Measurements from ENCODE around the gene UCK1. TPM values are rescaled to one million over a fixed set of nuclear protein-coding genes. Genes with fewer than 3 reads are reported as not detected.

The UCK1 gene
- polyA plus RNA-seq, 3 donors, result 15.9 to 19.9 (median 16.3) TPM

DNA sequence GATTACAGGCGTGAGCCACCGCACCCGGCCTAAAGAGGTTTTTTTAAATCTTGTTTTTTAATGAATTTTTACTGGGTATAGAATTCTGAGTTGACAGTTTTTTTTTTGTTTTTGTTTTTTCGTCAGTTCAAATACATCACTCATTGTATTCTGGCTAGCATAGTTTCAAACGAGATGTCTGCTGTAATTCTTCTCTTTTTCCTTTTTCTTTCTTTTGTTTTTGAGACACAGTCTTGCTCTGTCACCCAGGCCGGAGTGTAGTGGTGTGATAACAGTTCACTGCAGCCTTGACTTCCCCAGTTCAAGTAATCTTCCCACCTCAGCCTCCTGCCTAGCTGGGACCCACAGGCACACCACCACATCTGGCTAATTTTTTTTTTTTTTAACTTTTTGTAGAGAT is 12.1 kb upstream of the UCK1 start:
- no peak overlapping the region for H3K4me3 ChIP-seq (replicated peaks in 1 of 3; ENCODE audit: low read depth in 2 of 3, low read length in 3 of 3)
- H3K36me3 ChIP-seq (replicated peaks in 1 of 2; ENCODE audit: control insufficient read depth in 1 of 2, insufficient read depth in 2 of 2, low read length in 2 of 2), result no peaks in the 10 kb centered on the region
- H3K4me1 ChIP-seq (ENCODE audit: control insufficient read depth in 1 of 2, insufficient read depth in 2 of 2, low read length in 2 of 2), result no peaks in the 10 kb centered on the region
- H3K27ac ChIP-seq (ENCODE audit: low read depth in 1 of 2, low read length in 2 of 2), result no peak overlapping the region
- H3K27me3 ChIP-seq (ENCODE audit: control insufficient read depth in 2 of 2, insufficient read depth in 2 of 2, low read length in 2 of 2), result peaks cover 27 to 51% of the 10 kb centered on the region in 2 donors
- no peak for DNase-seq
- H4K20me1 ChIP-seq (ENCODE audit: insufficient read depth, low read length), result no peaks in the 10 kb centered on the region
- H2AFZ ChIP-seq (ENCODE audit: insufficient read depth, low read depth, low read length, poor library complexity, severe bottlenecking), result no peak overlapping the region
- no peak overlapping the region for H3K9ac ChIP-seq (ENCODE audit: insufficient read depth, low read length, poor library complexity, severe bottlenecking)
- H3K36me3 Mint-ChIP-seq, result peaks cover 10 to 16% of the 10 kb centered on the region in 2 donors
- H3K9me3 Mint-ChIP-seq, result peaks cover 13 to 55% (median 44%) of the 10 kb centered on the region in 7 donors
- no peaks in the 10 kb centered on the region for H3K79me2 ChIP-seq (ENCODE audit: insufficient read depth, low read length)
- H3K27me3 Mint-ChIP-seq (ENCODE audit: low read depth in 3 of 3), result peaks cover 52 to 59% (median 54%) of the 10 kb centered on the region in 3 donors
- intact Hi-C loops (cut with micrococcal nuclease), result no loop called here
- peak overlapping the region in 1 of 2 donors; percentile 46 for H3K4me3 Mint-ChIP-seq
- H3K9me3 ChIP-seq (replicated peaks in 1 of 2; ENCODE audit: control insufficient read depth in 1 of 2, insufficient read depth in 1 of 2, low read length in 2 of 2), result peaks cover 39 to 45% of the 10 kb centered on the region in 2 donors
- H3K27ac Mint-ChIP-seq, result no peak overlapping the region
- H3K4me1 Mint-ChIP-seq, result peaks cover 6% of the 10 kb centered on the region
- no CpG with 5 or more reads among the region's 6 CpGs for WGBS (ENCODE audit: insufficient coverage)
- H3K4me2 ChIP-seq (replicated peaks; ENCODE audit: extremely low read depth, low read length, poor library complexity, severe bottlenecking), result no peak overlapping the region
- TF ChIP-seq, protein P1, sequence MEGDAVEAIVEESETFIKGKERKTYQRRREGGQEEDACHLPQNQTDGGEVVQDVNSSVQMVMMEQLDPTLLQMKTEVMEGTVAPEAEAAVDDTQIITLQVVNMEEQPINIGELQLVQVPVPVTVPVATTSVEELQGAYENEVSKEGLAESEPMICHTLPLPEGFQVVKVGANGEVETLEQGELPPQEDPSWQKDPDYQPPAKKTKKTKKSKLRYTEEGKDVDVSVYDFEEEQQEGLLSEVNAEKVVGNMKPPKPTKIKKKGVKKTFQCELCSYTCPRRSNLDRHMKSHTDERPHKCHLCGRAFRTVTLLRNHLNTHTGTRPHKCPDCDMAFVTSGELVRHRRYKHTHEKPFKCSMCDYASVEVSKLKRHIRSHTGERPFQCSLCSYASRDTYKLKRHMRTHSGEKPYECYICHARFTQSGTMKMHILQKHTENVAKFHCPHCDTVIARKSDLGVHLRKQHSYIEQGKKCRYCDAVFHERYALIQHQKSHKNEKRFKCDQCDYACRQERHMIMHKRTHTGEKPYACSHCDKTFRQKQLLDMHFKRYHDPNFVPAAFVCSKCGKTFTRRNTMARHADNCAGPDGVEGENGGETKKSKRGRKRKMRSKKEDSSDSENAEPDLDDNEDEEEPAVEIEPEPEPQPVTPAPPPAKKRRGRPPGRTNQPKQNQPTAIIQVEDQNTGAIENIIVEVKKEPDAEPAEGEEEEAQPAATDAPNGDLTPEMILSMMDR (IDR thresholded peaks at IDR 0.05), result no peak

DNA sequence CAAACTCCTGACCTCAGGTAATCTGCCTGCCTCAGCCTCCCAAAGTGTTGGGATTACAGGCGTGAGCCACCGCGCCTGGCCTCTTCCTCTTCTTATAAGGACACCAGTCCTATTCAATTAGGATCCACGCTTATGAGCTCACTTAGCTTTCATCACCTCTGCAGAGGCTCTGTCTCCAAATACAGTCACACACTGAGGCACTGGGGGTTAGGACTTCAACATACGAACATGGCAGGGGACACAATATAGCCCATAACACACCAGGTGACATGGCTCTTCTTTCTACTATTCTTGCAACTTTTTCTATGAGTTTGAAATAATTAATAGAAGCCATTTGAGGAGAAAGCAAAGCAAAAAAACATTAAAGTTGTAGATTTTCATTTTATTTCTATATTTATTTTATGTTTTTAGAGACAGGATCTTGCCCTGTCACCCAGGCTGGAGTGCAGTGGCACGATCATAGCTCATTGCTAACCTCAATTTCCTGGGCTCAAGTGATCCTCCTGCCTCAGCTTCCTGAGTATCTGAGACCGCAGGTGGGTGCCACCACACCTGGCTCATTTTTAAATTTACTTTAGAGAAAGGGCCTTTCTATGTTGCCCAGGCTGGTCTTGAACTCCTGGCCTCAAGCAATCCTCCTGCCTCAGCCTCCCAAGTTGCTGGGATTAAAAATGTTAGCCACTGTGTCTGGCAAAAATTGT is 8.3 kb upstream of the UCK1 start:
- WGBS (ENCODE audit: insufficient coverage), result 97% methylated on average over 5 of the region's 7 CpGs
- H3K36me3 Mint-ChIP-seq, result peaks cover 7 to 10% of the 10 kb centered on the region in 2 donors
- Histone ChIP-seq H3K4me3 (replicated peaks in 1 of 3; ENCODE audit: low read depth in 2 of 3, low read length in 3 of 3) (no peak overlapping the region), H3K9me3 (replicated peaks in 1 of 2; ENCODE audit: control insufficient read depth in 1 of 2, insufficient read depth in 1 of 2, low read length in 2 of 2) (peaks cover 22 to 24% of the 10 kb centered on the region in 2 donors), H3K79me2 (ENCODE audit: insufficient read depth, low read length) (no peaks in the 10 kb centered on the region), H3K27me3 (ENCODE audit: control insufficient read depth in 2 of 2, insufficient read depth in 2 of 2, low read length in 2 of 2) (peaks cover 5 to 16% of the 10 kb centered on the region in 2 donors), H3K36me3 (replicated peaks in 1 of 2; ENCODE audit: control insufficient read depth in 1 of 2, insufficient read depth in 2 of 2, low read length in 2 of 2) (no peaks in the 10 kb centered on the region), H3K4me2 (replicated peaks; ENCODE audit: extremely low read depth, low read length, poor library complexity, severe bottlenecking) (no peak overlapping the region), H3K4me1 (ENCODE audit: control insufficient read depth in 1 of 2, insufficient read depth in 2 of 2, low read length in 2 of 2) (no peaks in the 10 kb centered on the region), H4K20me1 (ENCODE audit: insufficient read depth, low read length) (no peaks in the 10 kb centered on the region), H3K9ac (ENCODE audit: insufficient read depth, low read length, poor library complexity, severe bottlenecking) (no peak overlapping the region), H2AFZ (ENCODE audit: insufficient read depth, low read depth, low read length, poor library complexity, severe bottlenecking) (no peak overlapping the region), H3K27ac (ENCODE audit: low read depth in 1 of 2, low read length in 2 of 2) (no peak overlapping the region)
- H3K27ac Mint-ChIP-seq, result no peak overlapping the region
- DNase-seq, result no peak
- H3K4me1 Mint-ChIP-seq, result peaks cover 2% of the 10 kb centered on the region
- H3K27me3 Mint-ChIP-seq (ENCODE audit: low read depth in 3 of 3), result peaks cover 18 to 23% (median 22%) of the 10 kb centered on the region in 3 donors
- H3K9me3 Mint-ChIP-seq, result peaks cover 10 to 27% (median 25%) of the 10 kb centered on the region in 7 donors
- no peak overlapping the region for H3K4me3 Mint-ChIP-seq
- intact Hi-C loops (cut with micrococcal nuclease), result no loop called here
- TF ChIP-seq, protein P1 (IDR thresholded peaks at IDR 0.05), result no peak

All from CD14-positive monocyte (primary cell).